Measurements from ENCODE around the gene MRPS6. TPM values are rescaled to one million over a fixed set of nuclear protein-coding genes. Genes with fewer than 3 reads are reported as not detected.

MRPS6 gene
- total RNA-seq, 2 donors from 2014 or later = 27.9 to 30.9 TPM

- Histone ChIP-seq H3K36me3 (no peaks in the 10 kb centered on the region), H3K4me3 (peak overlapping the region; percentile 54), H3K27ac (peak overlapping the region; percentile 81 to 88), H3K9me3 (no peaks in the 10 kb centered on the region), H3K4me1 (ENCODE audit: control insufficient read depth in 1 of 2, low read depth in 2 of 2) (peaks cover 16 to 52% of the 10 kb centered on the region in 2 donors), H3K27me3 (replicated peaks; ENCODE audit: insufficient read depth) (no peaks in the 10 kb centered on the region)
- no peak for TF ChIP-seq CTCF (IDR thresholded peaks at IDR 0.05)
- ATAC-seq (ENCODE audit: insufficient number of reproducible peaks, low FRiP score, low read depth) (no peak), DNase-seq (ENCODE audit: low spot score) (no peak)
These were observed 106.0 kb downstream of the MRPS6 start for GRCh38 chr21:34179204-34179935.

GRCh38 chr21:34180407-34180806 lies 107.0 kb downstream of the MRPS6 start:
- TF ChIP-seq CTCF (IDR thresholded peaks at IDR 0.05) = no peak
- H3K4me3 ChIP-seq = peak overlapping the region; percentile 54
- H3K9me3 ChIP-seq = no peaks in the 10 kb centered on the region
- ATAC-seq (ENCODE audit: insufficient number of reproducible peaks, low FRiP score, low read depth) = peak; percentile 67
- no peaks in the 10 kb centered on the region for H3K36me3 ChIP-seq
- H3K4me1 ChIP-seq (ENCODE audit: control insufficient read depth in 1 of 2, low read depth in 2 of 2) = peaks cover 17 to 63% of the 10 kb centered on the region in 2 donors
- no peaks in the 10 kb centered on the region for H3K27me3 ChIP-seq (replicated peaks; ENCODE audit: insufficient read depth)
- DNase-seq (ENCODE audit: low spot score) = no peak
- peak overlapping the region; percentile 81 to 88 for H3K27ac ChIP-seq

- Histone ChIP-seq H3K9me3 (no peaks in the 10 kb centered on the region), H3K4me1 (ENCODE audit: control insufficient read depth in 1 of 2, low read depth in 2 of 2) (peaks cover 22 to 68% of the 10 kb centered on the region in 2 donors), H3K27me3 (replicated peaks; ENCODE audit: insufficient read depth) (no peaks in the 10 kb centered on the region), H3K4me3 (peak overlapping the region; percentile 54), H3K27ac (peak overlapping the region; percentile 81 to 88), H3K36me3 (no peaks in the 10 kb centered on the region)
- ATAC-seq (ENCODE audit: insufficient number of reproducible peaks, low FRiP score, low read depth) (peak; percentile 31), DNase-seq (ENCODE audit: low spot score) (no peak)
- peak; percentile 19 for TF ChIP-seq CTCF (IDR thresholded peaks at IDR 0.05)
These were observed 107.5 kb downstream of the MRPS6 start for GRCh38 chr21:34180826-34181359.

- ATAC-seq (ENCODE audit: insufficient number of reproducible peaks, low FRiP score, low read depth) (no peak), DNase-seq (ENCODE audit: low spot score) (no peak)
- H3K4me1 ChIP-seq (ENCODE audit: control insufficient read depth in 1 of 2, low read depth in 2 of 2) = peaks cover 22 to 73% of the 10 kb centered on the region in 2 donors
- H3K36me3 ChIP-seq = no peaks in the 10 kb centered on the region
- H3K27me3 ChIP-seq (replicated peaks; ENCODE audit: insufficient read depth) = no peaks in the 10 kb centered on the region
- no peaks in the 10 kb centered on the region for H3K9me3 ChIP-seq
- H3K27ac ChIP-seq = peak overlapping the region; percentile 81 to 88
- TF ChIP-seq CTCF (IDR thresholded peaks at IDR 0.05) = no peak
- H3K4me3 ChIP-seq = peak overlapping the region; percentile 54
These were observed 108.2 kb downstream of the MRPS6 start for GRCh38 chr21:34181431-34182039.

GRCh38 chr21:34182436-34182835 lies 109.1 kb downstream of the MRPS6 start:
- Histone ChIP-seq H3K4me3 (no peak overlapping the region), H3K9me3 (no peaks in the 10 kb centered on the region), H3K36me3 (no peaks in the 10 kb centered on the region), H3K4me1 (ENCODE audit: control insufficient read depth in 1 of 2, low read depth in 2 of 2) (peaks cover 22 to 78% of the 10 kb centered on the region in 2 donors), H3K27me3 (replicated peaks; ENCODE audit: insufficient read depth) (no peaks in the 10 kb centered on the region), H3K27ac (peak overlapping the region; percentile 71 to 88)
- DNase-seq (ENCODE audit: low spot score) = no peak
- no peak for TF ChIP-seq CTCF (IDR thresholded peaks at IDR 0.05)
- ATAC-seq (ENCODE audit: insufficient number of reproducible peaks, low FRiP score, low read depth) = no peak

Data from thoracic aorta (tissue), 2 donors.